ENCODE measurements around the gene RIOX2. TPM values are rescaled to one million over a fixed set of nuclear protein-coding genes. Genes with fewer than 3 reads are reported as not detected.
"Not testable (repeated sequence)": the region's sequence is repeated elsewhere in the genome, so short reads cannot be mapped to it uniquely, and the experiment has no call there.

Gene RIOX2
- 30.0 TPM for polyA plus RNA-seq (2013, experiment 1 of 2; ENCODE audit: insufficient read length)
- polyA plus RNA-seq (2013, experiment 2 of 2; ENCODE audit: insufficient read length), result 28.3 TPM

DNA sequence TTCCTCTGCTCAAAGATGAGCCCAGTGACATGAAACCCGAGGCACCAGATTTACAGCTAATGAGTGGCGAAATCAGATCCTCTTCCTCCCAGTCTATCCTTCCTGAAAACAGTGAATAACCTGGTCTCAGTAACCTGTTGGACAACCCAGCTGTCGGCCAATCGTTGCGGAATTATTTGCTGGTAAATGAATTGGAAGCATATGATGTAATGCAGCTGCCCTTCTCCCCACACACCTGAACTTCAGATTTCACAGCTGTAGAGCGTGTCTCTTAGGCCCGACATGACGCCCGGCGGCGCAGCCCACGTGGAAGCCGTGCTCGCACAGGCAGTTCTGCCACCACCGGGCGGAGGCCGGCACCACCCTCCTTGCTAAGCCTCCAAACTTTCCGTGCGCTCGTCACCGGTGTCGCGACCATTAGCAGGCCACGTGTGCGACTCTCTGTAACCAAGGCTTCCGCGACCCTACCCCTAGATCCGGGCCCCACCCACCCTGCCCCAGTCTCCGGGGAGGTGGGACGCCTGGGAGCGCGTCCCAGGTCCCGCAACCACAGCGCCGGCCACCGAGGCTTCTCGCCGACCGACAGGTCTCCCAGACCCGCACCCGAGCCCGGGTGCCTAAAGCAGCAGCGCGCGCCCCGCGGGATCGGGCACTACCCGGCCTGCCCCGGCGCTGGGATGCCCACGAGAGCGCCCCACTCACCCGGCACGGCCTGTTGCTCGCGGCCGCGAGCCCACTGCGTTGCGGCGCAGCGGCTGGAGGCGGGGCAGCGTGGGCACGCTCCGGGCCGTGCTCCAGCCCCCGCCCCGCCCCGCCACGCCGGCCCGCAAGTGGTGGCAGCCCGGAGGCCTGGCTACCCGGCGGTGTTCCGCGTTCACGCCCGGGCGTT lies at the start of gene RIOX2:
Gene RIOX2 (minus strand): TSS at position 753 of the 889 bp plus-strand sequence. CDS start 4,838 bp downstream, outside the sequence.
- peak; percentile 72 for DNase-seq

DNA sequence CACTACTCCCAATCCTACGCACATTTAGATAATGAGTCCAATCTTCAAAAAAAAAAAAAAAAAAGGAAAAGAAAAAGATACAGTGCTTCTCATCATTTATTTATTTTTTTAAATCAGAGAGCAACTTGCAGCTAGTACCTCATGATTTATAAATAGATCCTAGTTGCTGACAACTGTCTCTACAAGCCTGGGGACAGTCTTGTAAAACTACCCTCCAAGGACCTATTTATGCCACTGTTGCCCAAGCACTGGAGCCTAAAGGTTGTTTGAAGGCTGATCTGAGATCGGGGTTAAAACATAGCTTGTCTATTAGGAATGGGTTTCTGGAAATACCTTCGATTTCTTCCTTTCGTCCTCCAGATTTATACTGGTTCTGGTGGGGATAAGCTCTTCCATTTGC lies 48.2 kb upstream of the RIOX2 start:
- no peak for DNase-seq

DNA sequence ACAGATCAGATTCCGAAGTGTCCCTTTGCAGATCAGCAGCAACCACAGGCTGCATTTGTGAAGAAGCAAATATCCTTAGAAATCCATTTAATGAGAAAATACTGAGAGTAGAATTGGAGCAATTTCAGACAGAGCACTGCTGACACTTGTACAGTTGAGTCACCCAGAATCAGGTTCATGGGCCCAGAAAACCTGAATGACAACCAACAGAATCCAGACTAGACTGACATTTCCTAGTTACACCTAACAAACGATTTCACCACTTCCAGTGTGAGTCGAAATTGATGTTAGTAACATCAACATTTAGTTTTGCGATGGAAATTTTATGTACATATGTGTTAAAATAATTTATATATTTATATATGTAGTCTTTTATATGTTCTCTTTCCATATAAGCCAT lies 46.1 kb upstream of the RIOX2 start:
- no peak for DNase-seq

DNA sequence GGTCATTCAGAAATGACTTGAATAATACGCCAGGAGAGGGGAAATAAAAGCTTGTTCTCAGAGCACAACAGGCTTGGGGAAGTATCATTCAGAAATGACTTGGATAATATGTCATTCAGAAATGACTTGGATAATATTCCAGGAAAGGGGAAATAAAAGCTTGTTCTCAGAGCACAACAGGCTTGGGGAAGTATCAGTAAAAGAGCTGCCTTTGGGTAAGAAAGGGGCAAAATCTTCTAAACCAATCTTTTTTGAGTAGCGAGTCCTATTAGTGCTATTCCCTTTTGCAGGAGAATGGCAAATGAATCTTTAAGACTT lies 42.0 kb upstream of the RIOX2 start:
- DNase-seq, result no peak

DNA sequence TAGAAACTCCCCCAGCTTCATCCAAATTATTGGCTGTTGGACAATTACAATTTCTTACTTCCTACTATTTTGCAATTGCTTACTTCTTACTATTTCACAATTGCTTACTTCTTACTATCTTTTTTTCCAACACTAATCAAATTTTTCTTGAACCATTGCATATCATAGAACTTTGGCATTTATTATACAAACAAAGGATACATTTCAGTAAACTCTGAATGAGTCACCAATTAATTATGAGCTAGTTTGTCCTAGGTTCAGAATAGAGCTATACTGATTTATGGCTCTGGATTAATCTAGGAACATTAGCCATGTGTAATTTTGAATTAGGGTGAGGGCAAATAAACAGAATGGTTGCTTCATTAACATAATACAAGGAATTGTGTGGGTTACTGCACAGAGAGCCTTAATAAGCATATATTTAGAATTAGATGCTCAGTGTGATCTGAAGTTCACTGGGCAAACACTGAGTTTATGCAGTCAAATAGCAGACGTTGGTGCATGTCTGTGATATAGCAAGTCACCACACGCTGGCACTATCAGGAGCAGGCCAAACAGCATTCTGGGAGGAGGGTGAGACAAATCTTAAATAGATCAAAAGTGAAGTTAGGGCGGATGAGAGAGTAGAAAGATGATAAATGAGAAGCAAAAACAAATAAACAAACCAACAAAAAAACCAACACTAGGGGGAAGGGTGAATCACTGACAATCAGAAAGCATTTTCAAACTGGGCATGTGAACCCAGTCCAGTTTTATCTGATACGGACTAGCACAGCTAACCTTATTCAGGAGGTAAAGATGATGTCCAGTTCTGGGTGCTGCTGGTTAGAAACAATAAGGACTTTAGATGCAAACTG lies 41.4 kb upstream of the RIOX2 start:
- no peak for DNase-seq

DNA sequence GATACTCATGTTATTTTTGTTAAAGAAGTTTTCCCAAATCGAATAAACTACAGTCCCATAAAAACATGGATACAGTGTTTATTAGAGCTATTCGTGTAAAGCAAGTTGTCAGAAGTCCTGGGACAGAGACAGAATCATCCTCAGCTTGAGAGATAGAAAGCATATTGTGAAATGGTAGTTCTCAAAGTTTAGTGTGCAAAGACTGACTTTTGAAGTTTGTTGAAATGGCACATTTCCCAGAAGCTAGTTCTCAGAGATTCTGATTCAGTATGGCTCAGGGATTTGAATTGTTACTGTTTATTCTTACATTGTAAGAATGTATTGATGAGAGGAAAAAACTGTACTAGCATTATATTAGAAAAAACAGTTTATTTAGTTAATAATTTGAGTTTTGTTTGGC lies 40.7 kb upstream of the RIOX2 start:
- peak; percentile 16 for DNase-seq

DNA sequence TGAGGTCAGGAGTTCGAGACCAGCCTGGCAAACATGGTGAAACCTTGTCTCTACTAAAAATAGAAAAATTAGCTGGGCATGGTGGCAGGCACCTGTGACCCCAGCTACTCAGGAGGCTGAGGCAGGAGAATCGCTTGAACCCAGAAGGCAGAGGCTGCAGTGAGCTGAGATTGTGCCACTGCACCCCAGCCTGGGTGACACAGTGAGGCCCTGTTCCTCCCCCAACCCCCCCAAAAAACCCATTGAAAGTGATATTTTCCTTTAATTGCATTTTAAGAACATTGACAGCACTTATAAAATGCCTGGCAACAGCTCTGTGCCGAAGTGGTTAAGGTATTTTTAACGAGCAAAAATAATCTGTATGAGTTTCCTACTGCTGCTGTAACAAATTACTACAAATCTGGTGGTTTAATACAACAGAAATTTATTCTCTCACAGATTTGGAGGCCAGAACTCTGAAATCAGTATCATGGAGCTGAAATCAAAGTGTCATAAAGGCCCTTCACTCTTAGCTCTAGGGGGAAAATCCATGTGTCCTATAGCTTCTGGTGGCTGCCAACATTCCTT lies 38.7 kb upstream of the RIOX2 start:
- DNase-seq, result not testable (repeated sequence)

DNA sequence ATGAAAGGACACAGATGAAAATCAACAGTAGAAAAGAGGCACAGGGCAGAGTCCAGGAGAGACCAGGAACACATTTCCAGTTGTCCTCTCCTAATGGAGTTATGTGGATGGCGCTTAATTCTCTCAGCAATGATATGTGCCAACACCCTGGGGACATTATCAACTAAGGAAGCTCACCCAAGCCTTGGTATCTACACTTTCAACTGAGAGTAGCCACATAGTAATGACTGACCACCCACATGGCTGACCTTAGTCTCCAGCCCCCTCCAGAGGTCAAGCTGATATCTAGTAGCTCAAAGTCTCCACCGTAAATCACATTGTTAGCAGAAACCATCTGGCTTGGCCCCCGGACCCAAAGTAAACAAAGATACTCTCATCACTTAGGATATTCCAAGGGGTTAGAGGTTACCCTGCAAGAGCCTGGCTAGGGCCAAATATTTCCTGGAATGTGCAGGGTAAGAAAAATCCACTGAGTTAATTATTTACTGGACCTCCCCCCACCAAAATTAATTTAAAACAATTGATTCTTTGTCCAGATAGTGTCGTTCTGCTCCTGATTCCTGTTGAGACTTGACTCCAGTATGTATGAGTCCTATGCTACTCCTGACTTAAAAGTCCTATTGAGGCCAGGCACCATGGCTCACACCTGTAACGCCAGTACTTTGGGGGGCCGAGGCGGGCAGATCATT lies 38.1 kb upstream of the RIOX2 start:
- no peak for DNase-seq

DNA sequence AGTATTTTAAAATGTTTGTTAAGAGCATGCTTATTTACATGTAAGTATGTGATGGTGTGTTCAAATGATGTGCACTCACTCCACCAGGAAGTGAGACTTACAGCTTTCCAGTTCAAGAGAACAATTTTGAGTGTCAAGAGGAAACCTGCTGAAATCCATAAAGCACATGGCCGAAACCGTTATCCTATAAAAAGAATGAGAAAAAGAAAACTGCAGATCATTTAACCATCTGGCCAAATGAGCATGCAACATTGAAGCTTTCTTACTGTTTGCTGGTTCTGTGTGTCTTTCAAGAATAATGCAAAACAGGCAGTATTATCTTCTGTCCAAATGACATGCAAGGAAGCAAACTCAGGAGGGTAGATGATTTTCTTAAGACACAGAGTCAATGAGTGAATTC lies 36.6 kb upstream of the RIOX2 start:
- DNase-seq, result no peak

DNA sequence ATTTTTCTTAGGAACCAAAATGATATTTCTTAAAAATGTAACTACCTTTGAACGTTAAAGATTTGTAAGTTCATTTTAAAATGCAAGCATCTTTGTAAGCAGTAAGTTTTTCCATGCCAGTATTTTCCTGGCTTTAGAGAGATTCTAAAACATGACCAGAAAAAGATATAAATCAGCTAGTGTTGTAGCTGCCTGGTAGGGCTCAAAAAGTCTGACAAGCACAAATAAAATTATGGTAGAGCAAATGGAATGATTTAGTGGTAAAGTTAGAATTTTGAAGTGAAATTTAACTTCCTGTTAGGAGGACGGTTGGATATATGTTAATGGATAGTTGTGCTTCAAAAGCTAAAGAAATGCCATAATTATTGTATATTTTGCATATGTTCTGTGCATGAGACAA lies 33.2 kb upstream of the RIOX2 start:
- DNase-seq, result no peak

DNA sequence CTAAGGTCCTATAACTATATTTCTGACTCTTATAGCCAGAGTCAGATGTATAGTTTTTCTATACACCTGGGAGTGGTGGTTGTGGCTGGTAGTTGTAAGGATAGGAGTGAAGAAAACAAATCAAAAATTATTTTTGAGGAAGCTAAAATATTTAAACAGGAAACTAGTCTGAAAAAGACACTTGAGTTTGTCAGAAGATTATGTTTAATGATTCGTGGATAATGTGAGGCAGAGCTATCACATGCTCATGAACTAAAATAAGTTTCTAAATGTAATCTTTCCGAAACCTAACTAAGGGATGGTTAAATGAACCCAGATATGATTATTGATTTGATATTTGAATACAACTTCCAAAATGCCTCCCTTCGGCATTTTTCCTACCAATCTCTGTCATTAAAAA lies 32.5 kb upstream of the RIOX2 start:
- DNase-seq, result no peak

DNA sequence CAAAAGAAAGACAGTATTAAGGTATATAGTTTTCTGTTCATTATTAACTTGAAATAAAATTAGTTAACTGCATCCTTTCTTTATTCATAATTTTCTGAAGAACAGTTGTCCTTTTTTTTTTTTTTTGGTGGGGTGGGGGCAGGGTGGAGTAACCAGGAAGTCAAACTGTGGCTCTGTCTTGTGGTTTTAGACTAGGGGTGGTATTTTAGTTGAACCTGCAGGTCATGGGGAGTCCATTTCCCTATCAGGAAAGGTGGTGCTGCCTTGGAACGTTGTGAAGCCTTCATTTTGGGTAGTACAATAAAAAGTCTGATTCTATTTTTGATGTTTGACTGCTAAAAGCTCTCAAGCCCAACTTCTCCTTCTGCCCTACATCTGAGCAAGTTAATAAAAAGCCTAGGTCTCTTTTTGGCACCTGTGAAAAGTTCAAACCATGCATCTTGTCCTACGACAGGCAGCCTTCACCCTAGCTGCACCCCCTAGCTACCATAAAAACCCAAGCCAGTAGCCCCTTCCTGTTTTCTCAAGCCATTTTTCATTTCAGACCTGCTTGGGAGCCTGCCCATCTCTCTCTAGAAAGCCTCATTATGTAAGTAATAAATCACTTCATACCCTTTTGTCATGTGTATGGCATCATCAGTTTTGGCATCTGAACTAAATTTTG lies 31.2 kb upstream of the RIOX2 start:
- DNase-seq, result no peak

DNA sequence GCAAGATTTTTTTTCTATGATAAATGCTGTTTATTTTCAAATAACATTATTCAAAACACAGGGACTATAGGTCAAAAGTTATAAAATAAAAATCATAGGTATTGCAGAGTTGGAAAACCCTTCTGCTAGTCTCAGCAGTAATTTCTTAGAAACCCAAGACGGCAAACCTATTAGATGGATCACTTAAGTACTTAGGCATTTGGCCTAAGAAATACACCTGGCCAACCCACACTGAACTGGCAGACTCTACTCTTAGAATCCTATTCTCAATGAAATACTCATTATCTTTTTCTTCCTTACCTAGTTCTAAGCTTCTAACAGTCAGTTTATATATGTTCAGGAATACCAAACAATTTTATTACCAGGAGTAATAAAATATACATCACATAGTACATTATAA lies 30.5 kb upstream of the RIOX2 start:
- DNase-seq, result no peak

DNA sequence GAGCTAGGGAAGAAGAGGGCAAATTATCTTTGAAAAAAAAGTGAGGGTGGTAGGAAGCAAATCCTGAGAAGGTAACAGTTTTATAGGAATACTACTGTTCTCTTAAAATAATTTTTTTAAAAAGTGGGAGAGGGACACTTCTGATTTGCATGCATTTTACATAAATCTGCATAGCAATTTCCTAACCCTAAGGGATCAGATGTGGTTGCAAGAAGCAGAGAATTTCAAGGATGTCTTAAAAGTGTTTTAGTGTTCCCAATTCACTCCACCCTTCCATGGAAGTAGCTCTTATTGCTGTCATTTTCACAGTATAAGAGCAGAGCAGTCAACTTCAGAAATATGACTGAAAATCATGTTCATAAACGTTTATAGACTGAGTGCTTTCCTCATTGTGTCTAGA lies 27.8 kb upstream of the RIOX2 start:
- DNase-seq, result no peak

DNA sequence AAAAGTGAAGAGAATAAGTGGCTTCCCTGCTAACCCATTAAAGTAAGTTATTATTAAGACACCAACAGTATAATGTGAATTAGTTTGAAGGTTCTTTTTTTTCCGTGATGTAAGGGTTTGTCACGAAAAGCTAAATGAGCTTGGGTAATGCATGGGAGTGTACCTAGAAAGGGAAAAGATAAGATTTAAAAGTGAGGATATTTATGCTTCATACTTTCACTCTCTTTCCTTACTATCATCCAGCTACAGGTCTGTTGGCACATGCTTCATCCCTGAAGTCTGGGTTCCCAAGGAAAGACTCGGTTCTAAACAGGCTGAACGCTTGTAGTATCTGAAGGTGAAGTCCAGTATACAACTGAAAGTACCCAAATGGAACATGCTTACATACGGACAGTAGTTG lies 26.9 kb upstream of the RIOX2 start:
- DNase-seq, result no peak

DNA sequence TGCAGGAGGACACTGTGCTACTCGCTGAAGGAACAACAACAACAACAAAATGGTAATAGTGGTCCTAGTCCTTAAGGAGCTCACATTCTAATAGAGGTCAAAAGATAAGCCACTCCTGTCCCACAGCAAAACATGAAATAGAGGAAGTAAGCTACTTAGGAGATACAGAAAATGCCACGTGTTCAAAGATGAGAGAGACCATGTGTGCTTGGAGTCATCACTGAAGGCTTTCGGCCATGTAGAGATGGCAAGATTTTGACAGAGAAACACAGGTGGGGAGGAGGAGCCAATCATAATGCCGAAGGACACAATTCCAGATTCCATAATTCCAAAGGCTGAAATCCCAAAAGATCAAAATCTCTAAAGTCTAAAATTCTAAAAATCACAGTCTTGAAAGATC lies 24.8 kb upstream of the RIOX2 start:
- no peak for DNase-seq

DNA sequence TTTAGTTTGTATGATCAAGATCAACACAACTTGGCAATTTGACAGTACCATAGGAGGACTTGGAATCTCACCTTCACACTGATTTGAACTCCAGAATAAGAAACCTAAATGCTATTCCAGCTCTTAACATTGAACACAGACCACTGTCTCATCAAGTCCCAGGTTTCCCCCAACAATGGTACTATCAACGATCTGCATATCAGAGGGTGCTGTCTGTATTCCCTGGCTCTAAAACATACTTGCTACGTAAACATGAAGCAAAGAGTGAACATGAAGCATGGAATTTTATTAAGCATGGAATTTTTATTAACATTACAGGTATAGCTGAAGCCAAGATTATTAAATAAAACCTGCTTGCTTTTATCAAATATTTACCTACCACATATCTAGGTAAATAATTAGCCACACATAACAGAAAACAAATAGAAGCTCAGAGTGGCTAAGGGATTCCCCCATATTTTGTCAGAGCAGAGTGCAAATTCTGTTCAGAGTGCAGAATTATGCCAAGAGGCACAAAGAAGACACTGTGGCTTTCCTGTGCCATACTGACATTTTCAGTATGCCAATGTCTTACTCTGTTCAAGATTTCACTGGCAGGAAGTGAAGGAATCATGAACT lies 22.2 kb upstream of the RIOX2 start:
- DNase-seq, result no peak

DNA sequence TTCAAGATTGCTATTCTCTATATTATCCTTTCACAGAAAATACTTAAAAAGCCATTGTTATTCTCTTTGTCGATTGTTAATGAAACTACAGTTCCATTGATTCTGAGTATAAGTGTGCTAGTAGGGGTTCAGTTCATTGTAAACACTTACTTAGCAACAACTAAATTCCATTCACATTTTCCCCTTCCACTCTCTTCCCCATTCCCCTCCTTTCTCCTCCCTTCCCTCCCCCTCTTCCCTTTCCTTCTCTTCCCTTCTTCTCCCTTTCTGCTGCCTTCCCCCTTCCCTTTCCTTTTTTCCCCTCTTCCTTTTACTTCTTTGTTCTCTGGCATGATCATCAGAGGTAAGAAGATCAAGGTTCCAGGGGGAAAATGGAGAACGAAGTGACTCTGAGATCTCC lies 21.3 kb upstream of the RIOX2 start:
- no peak for DNase-seq

DNA sequence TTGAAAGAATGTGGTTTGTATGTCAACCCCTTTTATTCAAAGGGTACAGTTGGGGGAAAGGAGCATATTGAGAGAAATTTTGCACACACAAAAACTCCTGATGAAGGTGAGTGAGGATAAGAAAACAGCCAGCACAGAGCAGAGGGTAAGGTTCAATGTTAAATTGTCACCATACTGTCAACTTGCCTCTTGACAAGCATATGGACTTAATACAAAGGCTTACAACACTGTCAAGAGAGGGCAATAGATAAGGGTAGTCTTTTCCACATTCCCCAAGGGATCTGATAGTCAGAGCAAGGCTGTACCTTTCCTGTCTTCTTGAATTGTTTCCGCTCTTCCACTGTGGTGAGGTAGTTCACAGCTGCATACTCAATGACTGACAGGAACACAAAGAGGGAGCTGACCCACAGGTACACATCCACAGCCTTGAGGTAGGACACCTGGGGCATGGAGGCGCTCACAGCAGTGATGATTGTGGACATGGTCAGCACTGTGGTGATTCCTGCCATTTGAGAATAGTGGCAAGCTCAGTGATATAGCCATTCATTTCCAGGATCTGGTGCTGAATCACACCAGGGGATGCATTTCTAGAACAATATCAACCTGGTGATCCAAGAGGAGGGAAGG lies 20.4 kb upstream of the RIOX2 start:
- no peak for DNase-seq

DNA sequence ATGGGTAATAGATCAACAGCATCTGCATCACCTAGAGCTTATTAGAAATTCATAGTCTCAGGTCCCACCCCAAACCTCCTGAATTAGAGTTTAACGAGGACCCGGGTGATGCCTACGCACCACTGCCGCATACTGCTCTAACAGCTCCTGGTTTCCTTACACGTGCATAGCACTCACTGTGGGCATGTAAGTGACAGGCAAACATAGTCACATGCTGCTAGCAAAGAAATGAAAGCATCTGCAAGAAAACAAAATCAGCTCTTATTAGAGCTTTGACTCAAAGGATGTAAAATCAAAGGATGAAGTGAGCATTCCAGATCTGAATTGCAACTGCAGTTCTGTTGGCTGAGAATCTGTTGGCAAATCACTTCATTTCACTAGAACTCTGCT lies 19.1 kb upstream of the RIOX2 start:
- DNase-seq, result no peak

DNA sequence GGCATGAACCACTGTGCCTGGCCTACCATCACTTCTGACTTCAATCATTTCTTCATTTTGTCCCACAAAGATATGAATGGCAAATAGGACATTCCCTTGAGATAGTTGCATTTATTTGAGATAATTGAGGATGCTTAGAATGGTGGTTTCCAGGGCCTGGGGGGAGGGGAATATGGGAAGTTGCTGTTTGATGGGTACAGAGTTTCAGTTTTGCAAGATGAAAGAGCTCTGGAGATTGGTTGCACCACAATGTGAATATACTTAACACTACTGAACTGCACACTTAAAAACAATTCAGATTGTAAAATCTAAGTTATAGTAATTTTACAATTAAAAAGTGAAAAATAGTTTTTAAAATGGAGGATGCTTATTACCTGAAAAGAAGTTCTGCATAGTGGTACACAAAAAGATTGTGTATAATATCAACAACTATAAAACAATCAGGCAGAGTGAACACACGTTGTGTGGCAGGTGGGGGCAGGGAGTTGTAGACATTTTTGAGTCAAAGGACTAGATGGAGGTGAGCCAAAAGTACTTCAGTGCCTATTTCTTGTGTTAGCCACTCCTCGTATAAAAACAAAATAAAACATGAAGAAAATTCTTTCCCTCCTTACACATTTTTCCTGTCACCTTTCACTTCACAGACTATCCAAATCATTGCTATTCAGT lies 18.5 kb upstream of the RIOX2 start:
- no peak for DNase-seq

All from fibroblast of skin of abdomen (primary cell).